Stimulated activated CD4-positive, alpha-beta T cell treated with anti-CD3 and anti-CD28 coated beads, Interleukin-1b, Interleukin-23, amount 100 ng/mL, for 4 hours (primary cell): Measurements from ENCODE around the gene RAB20.

ENCODE experiments used
- DNase-seq, 2 donors: peaks; one replicate each; pipeline ENCODE4 v3.0.0-alpha.2; 2020; ENCODE audit warnings: low read depth in 2 of 2

The RAB20 gene

DNA sequence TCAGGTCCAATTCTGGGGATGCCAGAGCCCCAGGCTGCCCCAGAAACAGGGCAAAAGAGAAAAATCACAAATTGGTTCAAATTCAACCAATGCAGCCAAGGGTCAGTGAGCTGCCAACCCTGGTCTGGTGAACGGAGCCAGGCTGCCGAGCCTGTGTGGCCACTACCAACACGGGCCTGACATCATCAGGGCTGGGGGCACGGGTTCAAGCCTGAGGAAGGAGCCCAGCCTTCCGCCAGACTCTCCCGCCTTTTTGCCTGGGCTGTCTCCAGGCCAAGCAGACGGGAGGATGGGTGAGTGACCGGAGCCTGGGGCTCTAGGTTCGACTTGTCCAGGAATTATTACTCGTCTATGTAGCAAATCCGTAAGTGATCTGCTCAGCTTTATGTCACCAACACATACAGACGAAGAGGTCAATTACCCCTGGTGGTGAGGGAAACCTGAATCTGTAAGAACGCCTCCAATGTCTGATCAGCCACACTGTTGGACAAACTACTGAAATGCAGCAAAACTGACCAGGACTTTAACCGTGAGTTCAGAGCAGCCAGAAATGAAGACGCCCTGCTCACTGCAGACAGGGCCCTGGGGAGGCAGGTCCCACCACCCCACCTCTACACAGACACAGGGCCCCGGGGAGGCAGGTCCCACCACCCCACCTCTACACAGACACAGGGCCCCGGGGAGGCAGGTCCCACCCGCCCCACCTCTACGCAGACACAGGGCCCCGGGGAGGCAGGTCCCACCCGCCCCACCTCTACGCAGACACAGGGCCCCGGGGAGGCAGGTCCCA lies 31.8 kb downstream of the RAB20 start:
- DNase-seq = no peak

DNA sequence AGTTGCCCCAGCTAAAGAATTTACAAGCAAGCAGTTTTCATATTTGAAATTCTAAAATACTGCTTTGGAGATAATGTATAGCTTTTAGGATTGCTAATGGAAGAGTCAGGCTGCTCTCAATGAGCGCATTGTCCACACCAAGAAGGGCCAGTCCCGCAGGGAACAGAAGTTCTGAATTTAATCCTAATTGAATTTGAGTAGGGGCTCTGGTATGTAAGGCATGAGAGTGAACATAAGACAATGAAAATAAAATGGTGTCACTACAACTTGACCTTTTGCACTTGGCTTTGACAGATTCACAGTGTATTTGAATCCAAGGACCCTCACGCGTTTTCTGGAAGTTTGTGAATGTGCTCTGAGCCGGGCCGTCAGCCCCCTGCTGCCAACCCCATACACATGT lies 32.6 kb downstream of the RAB20 start:
- no peak for DNase-seq

DNA sequence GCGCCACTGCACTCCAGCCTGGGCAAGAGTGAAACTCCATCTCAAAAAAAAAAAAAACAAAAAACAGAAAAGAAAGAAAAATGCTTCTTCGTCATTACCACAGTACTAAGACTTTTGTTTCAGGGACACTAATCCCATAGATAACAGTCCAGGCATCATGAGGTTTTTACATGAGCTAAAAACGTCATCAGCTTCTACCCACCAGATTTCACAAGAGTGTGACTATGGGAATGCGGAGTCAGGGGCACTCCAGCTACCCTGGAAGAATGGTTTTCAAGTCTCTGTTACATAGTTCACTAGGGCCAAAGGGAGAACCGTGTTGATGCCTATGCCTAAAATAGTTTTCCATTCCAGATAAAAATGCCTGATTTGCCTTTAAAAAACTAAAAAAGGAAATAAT lies 33.2 kb downstream of the RAB20 start:
- DNase-seq = no peak

DNA sequence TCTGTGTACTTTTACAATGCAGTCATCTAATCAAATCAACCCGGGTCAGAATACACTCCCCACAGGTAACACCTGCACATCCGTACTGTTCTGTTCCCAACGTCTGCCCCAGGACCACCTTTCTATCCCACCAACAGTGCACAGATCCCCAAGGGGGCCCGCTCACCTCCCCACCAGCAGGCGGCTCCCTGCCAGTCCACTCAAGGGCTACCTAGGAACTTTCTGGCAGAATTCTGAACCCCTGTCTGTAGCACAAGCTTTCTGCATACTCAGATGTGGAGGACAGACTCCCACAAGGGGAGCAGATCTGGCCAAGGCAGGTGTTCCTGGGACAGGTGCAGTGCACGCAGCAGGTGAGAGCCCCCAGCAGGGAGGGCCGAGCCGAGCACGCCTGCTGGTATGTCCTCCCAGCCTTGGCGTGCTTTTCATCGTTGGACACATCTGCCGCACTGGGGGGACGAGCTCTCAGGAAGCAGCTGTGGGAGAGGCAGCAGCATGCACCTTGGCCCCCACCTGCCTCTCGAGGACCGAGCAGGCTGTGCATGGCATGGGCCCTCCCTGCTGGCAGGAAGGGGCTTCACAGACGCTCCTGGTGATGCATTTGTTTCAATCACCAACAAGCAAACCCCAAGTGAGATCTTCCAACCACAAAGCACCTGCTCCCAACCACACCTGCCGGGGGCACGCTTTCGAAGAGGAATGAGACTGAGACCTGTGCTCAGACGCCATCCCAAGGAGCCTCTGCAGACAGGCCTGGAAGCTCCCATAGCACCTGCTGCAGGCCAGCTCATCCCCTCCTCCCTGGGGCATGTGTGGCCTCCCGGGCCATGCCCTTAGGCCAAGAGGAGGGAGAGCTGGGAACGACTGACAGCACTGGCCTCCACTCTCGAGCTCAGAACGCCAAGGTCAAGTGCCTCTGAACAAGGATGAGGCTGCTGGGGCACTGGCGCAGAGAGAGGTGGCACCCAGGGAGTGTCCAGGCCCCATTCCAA lies 35.9 kb downstream of the RAB20 start:
- no peak for DNase-seq

DNA sequence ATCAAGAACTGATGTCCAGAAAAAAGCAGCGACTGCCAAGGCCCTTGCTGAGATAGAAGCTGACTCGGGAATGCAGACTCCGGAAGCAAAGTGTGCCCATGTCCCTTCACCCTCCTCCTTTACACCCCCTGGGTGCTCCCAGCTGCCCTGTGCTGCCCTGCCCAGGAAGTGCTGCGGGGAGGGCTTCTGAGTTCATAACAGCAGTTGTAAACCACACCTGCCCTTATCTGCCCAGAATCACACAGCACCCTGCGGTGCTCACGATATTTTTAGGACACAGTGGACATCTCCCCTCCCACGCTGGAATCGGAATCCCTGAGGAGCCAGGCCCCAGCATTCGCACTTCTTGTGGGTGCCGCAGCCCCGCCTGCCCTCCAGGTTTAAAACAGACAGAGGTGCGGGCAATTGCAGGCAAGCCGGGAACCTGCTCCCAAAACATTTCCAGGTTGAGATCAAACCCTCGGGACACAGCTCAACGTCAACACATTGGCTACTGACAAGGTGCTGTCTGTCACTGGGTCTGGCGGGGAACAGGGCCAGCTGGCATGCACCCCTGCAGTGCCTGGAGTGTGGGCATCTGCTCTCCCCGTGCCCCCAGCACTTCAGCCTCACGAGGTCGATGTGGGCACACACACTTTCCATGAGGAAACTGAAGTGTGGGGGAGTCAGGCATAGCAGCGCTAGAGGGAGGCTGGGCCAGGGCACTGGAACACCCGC lies 36.8 kb downstream of the RAB20 start:
- no peak for DNase-seq

DNA sequence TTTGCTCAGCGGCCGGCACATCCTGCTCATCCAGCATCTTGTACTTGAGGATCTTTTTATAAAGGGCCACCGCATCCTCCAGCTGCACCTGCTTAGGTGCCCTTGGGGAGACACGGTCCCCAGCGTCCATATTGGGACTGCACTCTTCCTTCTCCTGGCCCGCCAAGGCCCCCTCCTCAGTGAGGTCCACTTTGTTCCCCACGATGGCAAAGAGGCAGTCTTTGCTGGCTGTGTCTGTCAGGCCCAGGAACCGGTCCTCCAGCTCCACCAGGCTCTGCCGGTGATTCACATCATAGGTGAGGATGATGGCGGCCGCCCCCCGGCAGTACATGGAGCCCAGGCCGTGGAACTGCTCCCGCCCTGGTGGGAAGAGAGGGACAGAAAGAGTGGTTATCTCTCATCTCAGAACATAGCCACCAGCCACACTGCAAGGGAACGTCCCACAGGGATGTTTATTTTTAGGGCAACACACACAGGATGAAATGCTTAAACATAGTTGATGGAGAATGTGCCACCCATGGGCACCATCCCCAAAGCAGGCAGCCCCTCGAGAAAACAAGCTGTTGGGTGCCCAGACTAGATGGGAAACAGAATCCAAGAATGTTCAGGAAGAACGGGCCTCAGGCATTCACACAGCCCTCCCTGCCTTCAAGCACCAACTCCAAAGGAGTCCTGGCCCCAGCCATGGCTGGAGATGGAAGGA lies 37.5 kb downstream of the RAB20 start:
- no peak for DNase-seq

DNA sequence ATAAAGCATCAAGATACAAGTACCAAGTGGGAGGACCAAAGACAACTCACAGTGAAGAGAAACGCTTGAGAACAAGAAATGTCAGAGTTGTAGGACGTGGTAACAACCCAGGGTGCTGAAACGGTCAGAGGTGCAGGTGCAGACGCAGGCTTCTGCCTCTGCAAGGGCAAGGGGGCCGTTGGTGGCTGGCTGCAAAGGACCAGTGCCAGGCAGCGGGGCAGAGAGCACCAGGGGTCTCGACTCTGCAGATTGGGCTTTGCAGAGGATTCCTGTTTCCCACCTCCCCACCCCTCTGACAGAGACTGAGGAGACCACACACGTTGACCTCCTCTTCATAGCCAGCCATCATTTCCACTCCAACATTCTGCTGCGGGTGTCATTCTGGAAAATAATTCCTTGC lies 38.3 kb downstream of the RAB20 start:
- DNase-seq = no peak

DNA sequence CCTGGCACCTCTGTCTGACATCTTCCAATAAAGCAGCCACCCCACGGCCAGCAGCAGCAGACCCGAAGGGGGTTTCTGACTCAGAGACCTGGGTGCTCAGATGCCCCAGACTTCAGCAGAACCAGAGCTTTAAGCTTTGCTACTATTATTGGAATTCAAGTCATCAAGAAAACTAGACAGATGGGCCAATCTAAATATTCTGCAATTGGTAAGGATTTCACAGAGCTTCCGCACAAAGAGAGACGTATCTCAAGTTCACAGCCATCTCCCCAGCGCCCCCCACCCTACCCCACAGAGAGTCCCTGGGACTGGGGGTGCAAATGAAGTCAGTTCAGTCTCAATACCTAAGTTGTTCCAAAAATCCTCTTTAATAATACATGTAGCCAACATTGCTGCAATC lies 38.8 kb downstream of the RAB20 start:
- DNase-seq = no peak

DNA sequence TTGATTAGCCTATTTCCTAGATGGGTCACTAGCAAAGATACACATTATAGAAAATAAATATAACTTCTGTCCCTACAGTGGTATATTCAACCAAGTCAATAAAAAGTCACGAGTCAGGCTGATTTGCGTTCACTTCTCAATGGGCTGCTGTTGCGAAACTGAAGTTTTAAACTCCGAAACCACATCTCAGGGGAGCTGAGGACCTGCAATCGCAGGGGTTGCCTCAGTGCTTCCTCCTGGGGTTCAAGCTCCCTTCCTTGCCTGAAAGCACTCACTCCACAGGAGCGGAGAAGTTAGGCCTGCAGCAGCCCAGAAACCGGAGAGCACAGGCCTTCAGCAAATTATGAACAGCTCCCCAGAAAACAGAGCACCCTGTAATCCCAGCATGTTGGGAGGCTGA lies 39.6 kb downstream of the RAB20 start:
- DNase-seq = no peak

DNA sequence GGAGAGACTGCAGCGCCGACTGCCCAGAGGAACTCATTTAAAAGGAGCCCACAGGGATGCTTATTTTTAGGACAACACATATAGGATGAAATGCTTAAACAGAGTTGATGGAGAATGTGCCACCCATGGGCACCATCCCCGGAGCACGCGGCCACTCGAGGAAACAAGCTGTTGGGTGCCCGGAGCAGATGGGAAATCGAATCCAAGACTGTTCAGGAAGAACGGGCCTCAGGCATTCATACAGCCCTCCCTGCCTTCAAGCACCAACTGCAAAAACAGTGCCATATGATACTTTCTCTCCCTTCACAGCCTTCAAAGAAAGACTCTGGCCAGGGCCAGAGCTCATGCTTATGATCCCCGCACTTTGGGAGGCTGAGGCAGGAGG lies 40.2 kb downstream of the RAB20 start:
- DNase-seq = no peak

DNA sequence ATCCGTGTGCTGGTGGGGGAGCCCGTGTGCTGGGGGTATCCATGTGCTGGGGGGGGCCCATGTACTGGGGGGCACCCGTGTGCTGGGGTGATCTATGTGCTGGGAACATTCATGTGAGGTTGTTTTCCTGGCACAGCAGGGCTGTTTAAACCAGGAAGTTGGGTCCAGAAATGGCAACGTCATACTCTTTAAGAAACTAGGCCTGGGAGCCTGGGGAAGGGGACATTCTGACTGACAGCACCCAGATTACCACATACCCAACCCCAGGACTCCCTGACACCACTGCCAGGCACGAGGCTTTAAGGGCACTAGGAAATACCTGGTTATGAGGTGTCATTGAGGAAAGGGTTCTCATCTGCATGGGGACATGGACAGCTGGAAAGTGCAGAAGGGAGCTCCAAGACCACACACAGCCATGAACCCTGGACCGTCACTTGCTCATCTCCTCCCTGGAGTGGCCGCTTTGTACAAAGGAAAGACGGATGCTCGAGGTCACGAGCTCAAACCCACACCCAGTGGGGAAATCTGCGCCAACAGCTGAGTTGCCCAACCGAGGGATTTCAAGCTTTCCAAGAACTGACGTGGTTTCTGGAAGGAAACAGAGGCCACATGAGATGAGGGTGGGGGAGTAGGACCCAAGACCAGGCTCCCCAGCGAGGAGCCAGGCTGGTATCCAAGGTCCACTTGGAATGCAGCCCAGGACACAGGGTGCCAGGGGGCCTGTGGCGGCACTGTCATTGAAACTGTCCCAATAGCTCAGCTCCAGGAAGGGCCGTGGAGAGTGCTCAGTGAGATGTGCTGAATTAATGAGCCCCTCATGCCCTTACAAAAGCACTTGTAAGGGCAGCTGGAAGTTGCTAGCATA lies 40.9 kb downstream of the RAB20 start:
- DNase-seq = no peak

DNA sequence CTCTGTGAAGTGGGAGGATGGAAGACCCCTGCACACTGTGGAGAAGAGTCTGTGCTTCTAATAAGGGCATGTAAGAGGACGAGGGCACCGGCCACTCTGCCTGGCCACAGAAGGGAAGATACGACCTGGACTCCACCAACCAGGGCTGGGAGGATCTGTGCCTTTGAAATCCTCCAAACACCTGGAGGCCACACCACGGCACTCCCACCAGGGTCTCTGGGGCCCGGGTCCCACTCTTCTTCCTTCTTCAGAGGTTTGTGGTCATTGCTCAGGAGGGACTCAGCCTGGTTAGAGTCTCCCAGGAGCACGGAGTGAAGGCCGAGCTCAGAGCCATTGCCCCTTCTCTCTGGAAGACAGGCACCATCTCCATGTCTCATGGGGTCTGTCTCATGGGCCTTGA lies 42.0 kb downstream of the RAB20 start:
- DNase-seq = no peak

DNA sequence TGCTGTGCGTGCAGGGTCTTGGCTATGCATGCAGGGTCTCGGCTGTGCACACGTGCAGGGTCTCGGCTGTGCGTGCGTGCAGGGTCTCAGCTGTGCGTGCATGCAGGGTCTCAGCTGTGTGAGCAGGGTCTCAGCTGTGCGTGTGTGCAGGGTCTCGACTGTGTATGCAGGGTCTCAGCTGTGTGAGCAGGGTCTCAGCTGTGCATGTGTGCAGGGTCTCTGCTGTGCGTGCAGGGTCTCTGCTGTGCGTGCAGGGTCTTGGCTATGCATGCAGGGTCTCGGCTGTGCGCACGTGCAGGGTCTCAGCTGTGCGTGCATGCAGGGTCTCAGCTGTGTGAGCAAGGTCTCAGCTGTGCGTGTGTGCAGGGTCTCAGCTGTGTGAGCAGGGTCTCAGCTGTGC lies 42.5 kb downstream of the RAB20 start:
- no peak for DNase-seq

DNA sequence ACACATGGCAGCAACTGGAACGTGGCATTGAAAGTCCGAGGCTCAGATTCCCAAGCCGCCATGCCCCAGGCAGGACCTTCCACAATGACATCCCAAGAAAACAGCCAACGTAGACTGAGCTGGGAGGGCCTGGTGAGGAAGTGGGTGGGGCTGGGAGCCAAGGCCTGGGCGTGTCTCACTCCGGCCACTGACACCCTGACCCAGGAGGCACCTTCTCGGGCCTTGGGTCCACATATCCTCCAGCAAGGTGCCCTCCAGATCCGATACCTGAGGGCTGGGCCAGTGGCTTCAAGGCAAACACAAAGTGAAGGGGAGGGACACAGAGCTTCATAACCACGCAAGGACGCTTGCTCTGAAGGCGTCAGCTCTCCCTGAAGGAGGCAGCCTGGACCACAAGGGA lies 43.0 kb downstream of the RAB20 start:
- DNase-seq = no peak

DNA sequence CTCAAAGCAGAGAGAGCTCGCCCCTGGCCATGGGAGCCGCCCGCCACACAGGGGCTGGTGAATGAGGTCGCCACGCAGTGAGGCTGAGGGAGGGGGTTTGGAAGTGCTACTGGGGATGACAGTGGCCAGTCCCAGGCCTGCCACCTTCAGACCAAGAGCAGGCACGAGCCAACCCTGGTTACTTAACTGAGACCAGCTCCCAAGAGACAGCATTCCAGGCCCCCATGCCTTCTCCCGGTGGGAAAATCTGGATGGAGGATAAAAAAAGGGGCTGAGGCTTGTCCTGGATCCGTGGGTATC lies 43.3 kb downstream of the RAB20 start:
- DNase-seq = no peak

DNA sequence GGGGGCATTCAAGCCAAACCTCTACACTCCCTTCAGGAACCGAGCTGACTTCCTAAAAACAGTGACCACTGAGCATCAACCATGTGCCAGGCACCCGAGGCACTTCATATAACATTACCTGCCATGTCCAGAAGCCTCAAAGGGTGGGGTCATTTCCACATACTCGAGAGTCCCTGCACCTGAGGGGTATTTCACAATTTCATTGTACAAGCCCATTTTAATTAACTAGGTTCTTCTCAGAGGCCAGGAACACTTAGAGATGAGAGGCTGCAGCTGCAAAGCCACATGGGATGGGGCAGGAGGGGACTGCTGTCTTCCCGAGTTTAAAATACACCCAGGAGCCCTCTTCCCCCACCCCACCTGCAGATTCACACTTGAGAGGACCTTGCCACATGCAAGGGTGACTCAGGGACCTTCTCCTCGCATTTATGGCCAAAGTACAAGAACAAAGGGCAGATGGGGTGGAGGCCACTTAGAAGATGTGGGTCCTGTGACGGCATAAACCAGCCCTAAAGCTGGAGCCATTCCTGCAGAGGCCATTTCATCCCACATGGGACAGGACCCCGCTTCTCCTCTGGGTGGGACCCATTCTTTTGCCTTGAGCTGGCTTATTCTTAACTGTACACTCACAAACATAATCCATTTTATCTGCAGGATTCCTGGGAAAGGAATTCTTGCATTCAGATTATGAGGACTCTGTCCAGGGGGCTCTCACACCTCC lies 43.9 kb downstream of the RAB20 start:
- no peak for DNase-seq

DNA sequence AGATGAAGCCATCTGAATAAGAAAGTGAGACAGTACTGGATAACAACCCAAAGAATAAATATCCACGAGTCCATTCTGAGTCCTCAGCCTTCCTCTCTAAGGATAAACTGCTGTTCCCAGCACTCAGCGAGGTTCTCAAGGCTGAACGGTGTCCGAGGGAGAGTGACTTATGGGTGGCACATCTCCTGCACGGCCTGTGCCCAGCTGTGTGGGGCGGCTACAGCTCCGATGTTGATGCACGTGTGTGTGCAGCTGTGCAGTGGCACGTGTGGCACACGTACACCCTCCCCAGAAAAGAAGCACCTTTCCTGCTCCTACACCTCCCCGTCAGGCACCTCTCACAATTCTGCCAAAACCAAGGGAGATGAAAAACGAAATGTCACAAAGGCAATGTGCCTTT lies 45.0 kb downstream of the RAB20 start:
- no peak for DNase-seq

DNA sequence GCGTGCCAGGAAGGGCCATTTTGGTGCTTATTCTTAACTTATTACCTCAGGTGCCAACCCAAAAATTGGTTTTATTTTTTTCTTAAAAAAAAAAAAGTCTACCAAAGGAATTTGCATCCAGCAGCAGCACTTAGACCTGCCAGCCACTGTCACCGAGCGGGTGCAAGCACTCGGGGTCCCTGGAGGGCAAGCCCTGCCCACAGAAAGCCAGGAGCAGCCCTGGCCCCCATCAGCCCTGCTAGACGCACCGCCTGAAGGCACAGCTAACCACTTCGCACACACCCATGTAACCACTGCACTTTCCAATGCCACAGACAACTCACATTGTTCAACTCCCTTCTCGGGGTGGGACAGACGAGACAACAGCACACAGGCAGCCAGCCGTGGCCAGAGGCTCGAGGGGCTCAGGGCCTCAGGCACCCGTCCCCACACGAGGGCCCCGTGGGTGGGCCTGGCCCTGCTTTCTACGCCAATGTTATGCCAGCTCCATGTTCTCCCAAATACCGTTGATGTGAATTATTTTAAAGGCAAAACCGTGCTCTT lies 49.3 kb downstream of the RAB20 start:
- no peak for DNase-seq

DNA sequence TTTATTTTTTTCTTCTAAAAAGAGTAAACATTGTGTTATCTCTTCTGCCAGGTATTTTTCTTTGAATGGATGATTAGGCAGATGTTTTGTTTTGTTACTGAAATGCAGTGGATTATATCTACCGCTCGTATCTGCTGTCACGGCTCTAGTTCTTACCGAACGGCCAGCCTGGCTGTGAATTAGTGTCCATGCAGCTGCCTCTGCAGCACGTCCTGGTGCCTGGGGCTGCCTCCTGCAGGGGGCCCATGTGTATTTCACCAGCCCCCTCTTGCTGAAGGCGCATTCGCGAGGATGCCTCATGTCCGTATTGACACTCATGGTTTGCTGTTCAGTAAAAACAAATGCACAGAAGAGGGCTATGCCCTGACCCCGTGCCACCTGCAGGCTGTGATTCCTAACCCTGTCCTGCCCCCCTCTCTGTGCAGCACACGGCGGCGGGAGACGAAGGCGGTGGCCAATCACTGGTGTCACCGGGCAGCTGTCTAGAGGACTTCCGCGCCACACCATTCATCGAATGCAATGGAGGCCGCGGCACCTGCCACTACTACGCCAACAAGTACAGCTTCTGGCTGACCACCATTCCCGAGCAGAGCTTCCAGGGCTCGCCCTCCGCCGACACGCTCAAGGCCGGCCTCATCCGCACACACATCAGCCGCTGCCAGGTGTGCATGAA lies 49.9 kb downstream of the RAB20 start:
- DNase-seq = no peak
